GM21576 (cell line): ENCODE results near the gene TRAK1.
A peak's percentile ranks its signal among the peaks of the same experiment; 100 is the strongest.

Source experiments
- ATAC-seq: cut with Tn5 transposase; IDR thresholded peaks from one replicate; pipeline ENCODE4 v1.9.1; 2021; ENCODE audit warnings: mild to moderate bottlenecking, moderate library complexity; ENCODE audit not compliant: unreplicated experiment

The TRAK1 gene

DNA sequence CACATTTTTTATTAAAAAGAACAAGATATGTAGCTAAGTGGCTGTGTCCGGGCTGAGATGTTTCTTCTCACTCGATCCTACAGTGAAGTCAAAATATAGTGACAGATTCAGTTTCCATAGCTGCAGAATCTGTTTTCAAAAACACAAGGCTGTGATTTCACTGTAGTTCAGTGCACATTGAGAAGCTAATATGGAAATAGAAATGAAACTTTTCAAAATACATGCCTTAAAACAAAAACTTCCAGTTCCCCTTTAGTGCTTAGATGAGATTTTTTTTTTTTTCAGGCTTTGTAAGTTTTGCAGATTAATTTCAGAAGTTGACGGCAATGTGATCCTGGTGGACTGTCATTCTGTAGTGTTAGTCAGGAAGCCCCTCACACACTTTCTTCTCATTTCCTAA, 23.8 kb upstream of the TRAK1 start:
- ATAC-seq = peak; percentile 84

DNA sequence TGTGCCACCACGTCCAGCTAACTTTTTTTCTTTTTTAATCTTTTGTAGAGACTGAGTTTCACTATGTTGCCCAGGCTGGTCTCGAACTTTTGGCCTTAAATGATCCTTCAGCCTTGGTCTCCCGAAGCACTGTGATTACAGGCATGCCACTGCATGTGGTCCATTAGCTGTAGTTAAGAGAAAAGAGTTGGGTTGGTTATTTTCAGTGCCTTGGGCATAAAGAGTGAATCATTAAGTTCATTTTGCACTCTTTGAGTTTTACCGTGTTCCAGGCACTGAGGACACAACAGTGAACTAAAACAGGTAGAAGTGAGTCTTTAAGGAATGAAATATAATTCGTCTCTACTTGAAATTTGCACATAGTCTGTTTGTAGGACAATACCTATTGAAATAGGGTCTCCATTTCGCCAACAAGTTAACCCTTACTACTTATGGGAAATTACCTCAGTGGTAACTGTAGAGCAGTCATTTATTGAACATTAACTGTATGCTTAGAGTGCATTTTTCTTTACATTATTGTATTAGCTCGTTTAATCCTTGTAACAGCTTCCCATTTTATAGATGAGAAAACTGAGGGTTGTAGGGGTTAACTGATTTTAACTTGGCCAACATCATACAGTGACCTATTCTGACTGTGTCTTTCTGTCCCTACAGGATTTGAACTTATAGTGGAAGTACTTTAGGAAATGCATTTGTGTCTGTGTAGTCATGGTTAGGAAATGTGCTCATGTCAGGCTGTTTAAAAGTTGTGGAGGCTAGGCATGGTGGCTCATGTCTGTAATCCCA, 22.7 kb upstream of the TRAK1 start:
- no peak for ATAC-seq

DNA sequence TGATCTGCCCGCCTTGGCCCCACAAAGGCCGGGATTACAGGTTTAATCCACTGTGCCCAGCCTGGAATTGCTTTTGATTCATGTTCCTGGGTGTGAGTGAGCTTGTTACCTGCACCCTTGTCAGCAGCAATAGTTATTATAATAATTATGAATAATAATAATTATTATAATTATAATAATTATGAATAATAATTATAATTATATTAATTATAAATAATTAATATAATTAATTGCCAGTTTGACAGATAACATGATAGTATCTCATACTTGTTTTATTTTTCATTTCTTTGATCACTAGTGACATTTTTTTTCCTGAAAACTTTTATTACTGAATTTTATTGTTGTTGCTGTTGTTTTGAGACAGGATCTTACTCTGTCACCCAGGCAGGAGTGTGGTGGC, 21.1 kb upstream of the TRAK1 start:
- ATAC-seq = no peak

DNA sequence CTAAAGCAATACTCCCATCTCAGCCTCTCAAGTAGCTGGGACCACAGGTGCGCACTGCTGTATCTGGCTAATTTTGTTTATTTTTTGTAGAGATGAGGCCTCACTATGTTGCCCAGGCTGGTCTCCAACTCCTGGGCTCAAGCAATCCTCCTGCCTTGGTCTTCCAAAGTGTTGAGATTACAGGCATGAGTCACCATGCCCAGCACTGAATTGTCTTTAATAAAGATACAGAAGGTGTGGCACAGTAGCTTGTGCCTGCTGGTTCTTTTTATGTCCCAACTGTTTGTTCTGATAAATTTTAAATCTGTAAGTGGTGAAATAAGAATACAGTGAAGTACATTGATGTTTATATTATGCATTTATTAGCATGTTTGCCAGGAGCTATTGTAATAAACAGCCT, 20.6 kb upstream of the TRAK1 start:
- no peak for ATAC-seq

DNA sequence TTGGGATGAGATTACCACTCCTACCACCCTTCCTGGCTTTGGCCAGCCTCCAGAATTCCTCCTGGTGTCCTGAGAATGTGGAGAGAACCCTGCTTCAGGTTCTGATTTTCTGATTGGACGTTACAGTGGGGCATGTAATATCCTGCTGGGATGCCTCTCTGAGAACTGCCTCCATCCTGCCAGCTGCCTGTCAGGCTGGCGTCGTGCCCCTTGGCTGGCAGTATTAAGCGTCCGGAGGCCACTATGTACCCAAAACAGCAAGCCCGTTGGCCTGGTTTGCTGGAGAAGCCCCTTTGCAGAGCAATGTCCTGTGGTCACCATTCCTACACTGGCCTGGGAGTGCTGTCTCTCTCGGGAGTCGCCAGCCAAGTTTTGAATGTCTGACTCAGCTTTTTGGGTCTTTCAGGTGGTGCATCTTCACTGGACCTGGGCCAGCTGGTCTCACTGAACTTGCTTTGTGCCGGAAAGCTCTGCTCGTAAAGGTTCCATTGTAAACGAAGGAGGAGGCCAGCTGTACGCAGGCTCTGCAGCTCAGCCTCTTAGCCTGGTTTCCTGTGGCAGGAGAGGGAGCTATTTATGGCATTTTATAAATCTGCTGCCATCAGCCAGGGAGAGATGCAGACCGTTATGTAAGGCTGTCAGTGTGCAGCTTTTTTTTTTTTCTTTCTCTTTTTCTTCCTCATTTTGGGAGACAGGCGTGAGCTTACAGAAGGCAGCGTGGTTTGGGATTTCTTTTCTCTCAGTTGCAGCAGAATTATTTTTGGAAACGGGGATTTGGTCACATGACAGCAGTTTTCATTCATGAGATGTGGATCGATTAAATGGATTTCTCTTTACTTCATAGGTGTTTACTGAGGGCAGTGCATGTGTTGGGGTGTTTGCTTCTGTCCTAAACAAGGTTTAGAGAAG, 19.0 kb upstream of the TRAK1 start:
- peak; percentile 39 for ATAC-seq

DNA sequence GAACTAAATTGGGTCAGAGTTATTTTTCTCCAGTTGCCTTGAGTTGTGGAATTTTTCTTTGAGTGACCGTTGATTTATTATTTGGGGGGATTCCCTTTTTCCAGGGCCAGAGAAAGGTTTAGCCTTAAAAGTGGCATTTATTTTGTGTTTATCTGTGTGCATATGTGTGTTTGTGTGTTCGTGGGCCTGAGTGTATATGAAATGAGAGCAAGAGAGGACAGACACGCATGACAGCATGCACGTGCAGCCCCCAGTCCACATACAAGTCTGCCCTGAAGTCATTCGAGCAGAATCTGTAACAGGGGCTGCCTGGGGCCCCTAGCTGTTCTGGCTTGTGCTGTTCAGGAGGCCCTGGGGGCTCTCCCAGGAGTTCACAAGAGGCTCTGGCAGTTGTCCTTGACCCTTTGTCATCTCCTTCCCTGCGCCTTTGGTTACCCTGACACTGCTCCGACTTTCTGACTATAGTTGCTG, 18.3 kb upstream of the TRAK1 start:
- no peak for ATAC-seq

DNA sequence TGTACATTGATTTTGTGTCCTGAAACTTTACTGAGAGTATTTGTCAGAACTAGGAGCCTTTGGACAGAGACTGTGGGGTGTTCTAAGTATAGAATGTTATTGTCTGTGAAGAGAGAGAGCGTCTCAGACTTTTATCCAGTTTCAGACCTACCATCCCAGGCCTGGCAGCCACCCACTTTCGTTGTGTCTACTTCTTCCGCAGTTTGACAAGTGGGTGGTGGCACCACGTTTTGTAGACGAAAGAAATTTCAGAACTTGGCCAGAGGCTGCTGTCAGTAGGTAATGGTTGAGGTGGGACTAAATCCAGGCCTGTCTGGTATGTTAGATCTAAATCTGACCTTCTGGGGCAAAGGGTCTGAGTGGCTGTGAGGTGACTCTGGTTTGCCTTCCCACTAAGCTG, 13.4 kb upstream of the TRAK1 start:
- ATAC-seq = no peak

DNA sequence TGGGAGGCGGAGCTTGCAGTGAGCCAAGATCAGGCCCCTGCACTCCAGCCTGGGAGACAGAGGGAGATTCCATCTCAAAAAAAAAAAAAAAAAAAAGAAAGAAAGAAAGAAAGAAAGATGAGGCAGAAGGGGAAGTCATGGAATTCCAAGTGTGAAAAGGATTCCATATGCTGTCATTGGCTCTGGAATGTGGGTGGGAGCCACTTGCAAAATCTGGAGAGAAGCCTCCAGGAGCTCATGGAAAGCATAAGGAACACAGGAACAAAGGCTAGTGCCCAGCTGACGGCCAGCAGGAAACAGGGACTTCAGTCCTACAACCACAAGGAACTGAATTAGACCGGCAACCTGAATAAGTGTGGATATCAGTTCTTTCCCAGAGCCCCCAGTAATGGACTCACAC, 12.5 kb upstream of the TRAK1 start:
- no peak for ATAC-seq

DNA sequence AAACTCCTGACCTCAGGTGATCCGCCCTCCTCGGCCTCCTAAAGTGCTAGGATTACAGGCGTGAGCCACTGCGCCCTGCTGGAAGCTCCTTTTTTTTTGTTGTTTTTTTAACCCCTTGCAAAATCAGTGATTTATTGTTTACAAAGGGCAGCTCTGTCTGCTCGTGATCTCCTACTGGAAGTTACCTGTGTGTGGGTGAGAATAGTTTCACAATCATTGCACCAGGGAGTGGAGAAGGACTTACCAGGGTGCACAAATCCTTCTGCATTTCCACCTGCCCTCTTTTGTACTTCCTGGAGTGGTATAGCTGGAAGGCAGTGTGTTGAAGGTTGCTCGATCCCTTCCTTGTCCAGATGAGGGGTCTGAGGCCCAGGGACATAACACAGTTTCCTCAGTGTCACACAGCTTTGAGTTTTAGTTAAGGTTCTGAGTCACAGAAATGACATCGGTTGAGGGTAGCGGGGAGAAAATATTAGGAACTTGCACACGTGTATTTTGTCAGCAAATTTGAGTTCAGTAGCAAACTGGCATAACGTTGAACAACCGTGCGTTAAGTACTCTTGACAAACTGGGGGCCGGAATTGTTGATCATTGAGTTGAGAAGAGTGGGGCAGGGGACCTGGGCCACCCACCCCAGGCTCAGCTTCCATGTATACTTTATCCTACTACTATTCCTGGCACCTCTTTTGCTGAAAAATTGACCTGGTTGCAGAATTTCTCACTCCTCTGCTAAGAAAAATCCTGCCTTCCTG, 11.3 kb upstream of the TRAK1 start:
- ATAC-seq = no peak

DNA sequence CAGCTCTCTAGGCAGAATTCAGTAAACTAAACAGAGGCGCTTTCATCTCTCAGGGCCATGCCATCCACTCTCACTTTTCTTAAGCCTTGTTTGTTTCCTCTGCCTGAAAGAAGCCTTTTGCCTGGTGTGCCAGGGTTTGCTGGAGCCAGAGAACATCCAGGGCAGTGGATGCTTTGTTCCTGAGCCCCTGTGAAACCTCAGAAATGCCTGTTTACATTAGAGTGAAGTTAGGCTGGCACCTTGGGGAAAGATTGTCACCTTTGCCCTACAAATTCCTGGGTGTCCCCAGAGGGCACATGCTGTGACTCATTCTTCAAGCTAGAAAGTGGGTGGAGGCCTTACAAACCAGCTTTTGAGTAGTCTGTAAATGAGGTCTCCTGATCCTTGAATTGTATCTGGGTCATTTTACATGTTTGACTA, 10.7 kb upstream of the TRAK1 start:
- no peak for ATAC-seq

DNA sequence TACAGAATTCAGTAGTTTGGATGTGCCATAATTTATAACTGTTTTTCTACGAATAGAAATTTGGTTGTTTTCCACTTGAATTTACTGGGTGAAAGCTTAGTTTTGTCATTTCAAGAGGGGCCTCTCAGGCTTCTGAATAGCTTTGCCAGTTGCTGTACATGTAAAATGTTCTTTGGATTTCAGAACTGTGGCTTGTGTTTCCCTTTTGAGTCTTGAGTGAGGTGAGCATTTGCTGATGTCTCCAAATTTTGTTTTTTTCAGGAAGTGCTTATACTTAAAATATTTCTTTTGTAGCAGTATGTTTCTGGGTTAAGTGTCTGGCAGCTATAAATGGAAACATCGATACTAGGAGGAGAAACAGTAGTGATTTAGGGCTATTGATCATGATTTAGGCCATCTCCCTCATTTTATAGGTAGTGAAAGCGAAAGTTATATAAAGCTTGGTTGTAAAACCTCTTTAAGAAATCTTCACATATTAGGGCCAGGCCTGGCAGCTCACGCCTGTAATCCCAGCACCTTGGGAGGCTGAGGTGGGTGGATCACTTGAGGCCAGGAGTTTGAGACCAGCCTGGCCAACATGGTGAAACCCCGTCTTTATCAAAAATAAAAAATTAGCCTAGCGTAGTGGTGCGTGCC, 9.2 kb upstream of the TRAK1 start:
- ATAC-seq = no peak

DNA sequence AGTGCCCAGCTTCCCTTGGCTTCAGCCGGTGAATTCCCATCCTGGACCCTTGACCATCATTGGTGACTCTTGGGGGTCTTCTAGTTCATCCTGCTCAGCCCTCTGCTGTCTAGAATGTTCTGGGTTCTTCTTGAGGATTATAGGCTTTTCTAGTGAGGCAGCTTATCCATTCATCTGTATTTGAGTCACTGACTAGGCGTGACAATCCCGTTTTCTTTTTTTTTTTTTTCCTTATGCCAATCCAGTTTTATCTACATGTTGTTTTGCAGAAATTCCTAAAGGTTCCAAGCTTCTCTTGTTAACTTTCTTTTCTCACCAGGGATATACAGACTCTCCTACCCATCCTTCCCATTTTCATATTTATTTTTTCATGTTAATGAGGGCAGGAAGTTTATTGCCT, 6.6 kb upstream of the TRAK1 start:
- no peak for ATAC-seq

DNA sequence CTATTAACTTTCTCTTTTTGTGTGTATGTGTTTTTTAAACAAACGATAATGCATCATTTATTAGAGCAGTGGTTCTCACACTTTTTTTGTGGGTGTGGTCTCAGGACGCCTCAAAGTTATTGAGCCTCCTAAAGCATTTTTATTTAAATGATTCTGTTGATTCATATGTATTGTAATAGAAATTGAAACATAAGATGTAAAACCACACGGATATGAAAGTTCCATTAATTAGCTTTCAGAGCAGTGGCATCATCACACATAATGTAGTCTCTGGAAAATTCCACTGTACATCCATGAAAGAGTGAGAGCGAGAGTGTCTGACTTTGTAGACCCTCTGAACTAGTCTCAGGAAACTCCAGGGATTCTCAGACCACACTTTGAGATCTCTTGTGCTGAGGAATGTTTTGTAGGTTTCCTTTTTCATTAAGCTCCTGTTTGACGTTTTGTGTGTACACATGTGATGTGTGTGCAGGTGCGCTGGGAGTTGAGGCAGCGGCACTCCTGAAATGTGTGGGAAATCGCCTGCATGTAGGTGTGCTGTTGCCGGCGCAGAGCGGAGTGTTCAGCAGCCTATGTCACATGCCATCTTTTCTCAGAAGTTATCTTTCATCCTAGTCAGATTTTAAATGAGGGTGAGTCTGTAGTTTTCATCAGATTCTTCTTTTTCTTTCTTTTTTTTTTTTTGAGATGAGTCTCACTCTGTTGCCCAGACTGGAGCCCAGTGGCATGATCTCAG, 5.3 kb upstream of the TRAK1 start:
- ATAC-seq = no peak

DNA sequence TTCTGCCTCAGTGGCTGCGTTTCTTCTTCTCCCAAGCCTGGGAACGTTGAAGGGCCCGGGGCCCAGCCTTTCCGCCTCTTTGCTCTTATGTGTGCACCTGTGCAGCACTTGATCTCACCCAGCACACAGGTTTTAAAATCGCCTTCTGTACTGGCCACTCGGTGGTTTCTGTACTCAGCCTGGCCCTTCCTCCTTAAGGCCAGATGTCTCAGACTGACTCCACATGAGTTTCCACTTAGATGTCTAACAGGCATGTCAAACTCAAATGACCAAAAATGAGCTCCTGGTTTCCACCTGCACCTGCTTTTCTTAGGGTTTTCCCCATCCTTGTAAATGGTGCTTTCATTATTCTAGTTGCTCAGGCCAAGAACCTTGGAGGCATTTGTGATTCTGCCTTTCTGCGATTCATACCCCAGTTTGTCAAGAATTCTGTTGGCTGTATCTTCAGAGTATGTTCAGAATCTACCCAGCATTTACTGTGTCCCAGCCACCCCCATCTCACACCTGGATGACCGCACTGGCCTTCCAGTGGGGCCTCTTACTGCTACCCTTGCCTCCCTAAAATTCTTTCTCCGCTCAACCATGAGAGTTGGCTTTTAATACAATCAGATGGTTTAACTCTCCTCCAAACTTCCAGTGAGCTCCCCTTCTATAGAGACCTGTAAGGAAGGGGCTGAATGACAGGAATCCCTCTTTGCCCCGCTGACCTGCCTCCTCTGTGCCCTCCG, 2.2 kb upstream of the TRAK1 start:
- ATAC-seq = peak; percentile 55

DNA sequence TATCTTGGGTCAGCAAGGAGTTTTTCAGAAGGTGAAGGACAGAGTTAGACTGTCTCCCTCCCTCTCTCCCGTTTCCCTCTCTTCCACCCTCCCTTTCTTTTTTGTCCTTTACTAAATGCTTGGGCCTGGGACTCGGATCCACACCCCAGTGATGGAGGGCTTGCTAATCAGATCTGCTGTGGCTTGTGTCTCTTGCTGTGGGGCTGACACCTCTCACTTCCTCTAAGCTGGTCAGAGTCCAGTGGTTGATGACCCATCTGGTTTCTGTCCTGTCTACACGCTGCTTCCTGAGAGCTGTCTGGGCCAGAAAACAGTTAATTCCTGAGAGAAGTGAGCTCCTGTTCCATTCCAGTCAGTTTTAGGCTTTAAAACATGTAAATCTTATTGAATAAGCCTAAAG, 849 bp downstream of the TRAK1 start:
- ATAC-seq = no peak

DNA sequence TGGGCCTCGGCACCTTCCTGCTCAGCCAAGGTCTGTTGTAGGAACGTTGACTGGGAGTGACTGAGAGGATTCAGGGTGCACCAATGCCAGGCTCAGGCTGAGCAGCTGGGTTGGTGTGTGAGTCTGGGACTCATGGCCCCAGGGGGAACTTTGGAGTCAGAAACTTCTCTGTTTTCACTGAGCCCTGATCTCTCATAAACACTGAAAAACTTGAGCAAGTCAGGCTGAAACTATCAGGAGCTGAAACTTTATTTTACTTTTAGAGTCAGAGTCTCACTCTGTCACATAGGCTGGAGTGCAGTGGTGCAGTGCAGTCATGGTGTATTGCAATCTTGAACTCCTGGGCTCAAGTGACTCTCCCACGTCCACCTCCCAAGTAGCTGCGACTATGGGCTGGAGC, 3.0 kb downstream of the TRAK1 start:
- peak; percentile 73 for ATAC-seq

DNA sequence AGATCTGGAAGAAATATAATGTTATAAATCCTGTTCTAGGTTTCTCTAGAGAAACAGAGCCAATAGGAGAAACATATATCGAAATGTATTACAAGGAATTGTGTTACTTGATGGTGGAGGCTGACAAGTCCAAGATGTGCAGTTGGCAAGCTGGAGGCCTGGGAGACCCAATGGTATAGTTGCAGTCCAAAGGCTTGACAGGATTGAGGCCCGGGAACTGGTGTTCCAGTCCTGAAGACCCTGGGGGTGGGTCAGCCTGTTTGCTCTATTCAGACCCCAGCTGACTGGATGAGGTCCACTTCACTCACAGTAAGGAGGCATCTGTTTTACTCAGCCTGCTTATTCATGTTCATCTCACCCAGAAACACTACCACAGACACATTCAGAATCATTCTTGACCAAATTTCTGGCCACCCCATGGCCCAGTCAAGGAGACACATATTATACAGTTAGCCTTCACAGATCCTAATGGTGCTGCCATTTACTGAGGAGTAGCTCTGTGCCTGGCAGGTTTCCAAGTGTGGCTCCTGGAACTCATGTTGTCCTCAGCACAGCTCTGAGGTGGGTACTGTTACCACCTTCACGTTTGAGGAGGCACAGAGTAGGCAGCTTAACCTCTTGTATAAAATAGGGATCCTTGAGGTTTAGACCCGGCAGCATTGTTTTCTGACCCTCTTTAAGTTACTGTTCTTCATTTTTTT, 3.7 kb downstream of the TRAK1 start:
- no peak for ATAC-seq

DNA sequence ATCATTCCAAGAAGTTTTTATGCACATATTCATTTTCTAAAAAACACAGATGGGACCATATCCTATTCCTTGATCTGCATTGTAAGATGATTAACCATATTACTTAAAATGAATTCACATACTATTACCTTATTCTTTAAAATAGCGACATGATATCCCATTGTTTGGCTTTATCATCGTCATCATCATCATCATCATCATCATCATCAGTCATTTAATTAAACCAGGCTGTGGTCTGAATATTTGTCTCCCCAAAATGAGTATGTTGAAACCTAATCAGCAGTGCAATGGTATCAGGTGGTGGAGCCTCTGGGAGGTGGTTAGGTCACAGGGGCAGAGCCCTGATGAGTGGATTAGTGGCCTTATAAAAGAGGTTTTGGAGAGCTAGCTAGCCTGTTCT, 4.4 kb downstream of the TRAK1 start:
- no peak for ATAC-seq
